DMS153 treated with DMSO at 0.1 percent for 48 hours (cell line): Measurements from ENCODE around the gene CCSER1.
A peak's percentile ranks its signal among the peaks of the same experiment; 100 is the strongest.
"Not testable (repeated sequence)": the region's sequence is repeated elsewhere in the genome, so short reads cannot be mapped to it uniquely, and the experiment has no call there.

Experiments used
- DNase-seq: peaks from one replicate; lab custom pipeline; 2025; ENCODE audit not compliant: unreplicated experiment; lab: John Stamatoyannopoulos, UW

Gene CCSER1

GRCh38 chr4:90798948-90799347 is 671.8 kb downstream of the CCSER1 start:
- no peak for DNase-seq

GRCh38 chr4:90799895-90800294 is 672.7 kb downstream of the CCSER1 start:
- no peak for DNase-seq

- DNase-seq = no peak
Observed at GRCh38 chr4:90815569-90815968, 688.4 kb downstream of the CCSER1 start.

GRCh38 chr4:90816754-90817153 is 689.6 kb downstream of the CCSER1 start:
- peak; percentile 7 for DNase-seq

- DNase-seq = no peak
Observed at GRCh38 chr4:90824266-90825150, 697.3 kb downstream of the CCSER1 start.

DNA sequence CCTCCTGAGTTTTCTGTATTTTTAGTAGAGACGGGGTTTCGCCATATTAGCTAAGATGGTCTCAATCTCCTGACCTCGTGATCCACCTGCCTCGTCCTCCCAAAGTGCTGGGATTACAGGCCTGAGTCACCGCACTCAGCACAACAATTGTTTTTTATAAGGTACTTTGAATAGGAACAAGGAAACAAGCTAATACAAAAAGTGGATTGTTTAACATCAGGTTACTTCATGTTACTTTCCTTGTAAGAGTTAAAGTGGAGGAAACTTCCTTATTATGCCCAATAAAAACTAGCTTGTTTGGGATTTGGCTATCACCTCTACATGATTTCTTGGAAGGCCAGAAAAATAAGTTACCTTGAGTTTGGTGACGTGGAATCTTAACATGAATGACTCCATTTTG is 698.7 kb downstream of the CCSER1 start:
- no peak for DNase-seq

- no peak for DNase-seq
Observed at GRCh38 chr4:90833706-90834105, 706.5 kb downstream of the CCSER1 start.

- DNase-seq = no peak
Observed at GRCh38 chr4:90837241-90837640, 710.0 kb downstream of the CCSER1 start.

- not testable (repeated sequence) for DNase-seq
Observed at GRCh38 chr4:90838859-90839258, 711.7 kb downstream of the CCSER1 start.

DNA sequence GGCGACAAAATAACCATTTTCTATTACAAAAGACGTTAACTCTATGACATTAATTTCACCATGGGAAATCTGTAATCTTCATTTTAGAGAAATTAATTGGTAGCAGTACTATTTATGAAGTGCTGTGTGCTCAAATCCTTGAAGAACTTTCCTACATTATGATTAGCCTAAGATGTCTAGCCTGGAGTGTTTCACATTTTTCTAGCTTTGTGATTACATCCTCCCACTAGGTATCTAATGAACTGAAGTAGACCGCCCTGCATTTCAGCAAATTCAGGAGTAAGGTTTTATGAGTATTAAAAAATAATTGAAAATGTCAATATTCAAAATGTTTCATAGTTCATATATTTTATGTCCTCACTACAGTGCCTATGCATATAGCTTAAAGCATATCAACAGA is 713.1 kb downstream of the CCSER1 start:
- no peak for DNase-seq

GRCh38 chr4:90840828-90841227 is 713.6 kb downstream of the CCSER1 start:
- no peak for DNase-seq

- DNase-seq = no peak
Observed at GRCh38 chr4:90841676-90842075, 714.5 kb downstream of the CCSER1 start.

DNA sequence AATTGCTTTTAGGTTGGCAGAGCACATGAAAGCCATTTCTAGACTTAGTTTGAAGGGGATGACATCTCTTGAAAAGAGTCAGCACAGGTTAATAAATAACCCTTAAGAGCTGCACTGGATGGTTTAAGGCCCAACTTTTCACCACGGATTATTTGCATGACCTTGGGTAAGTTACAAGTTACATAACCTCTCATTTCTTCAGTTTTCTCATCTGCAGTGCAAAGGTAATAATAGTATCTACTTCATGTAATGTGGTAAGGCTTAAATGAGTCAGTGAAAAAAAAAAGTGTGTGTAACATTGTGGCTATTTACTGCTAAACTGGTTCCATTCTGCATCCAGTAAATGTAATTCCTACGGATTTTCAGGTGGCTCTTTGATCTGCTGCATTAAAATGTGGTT is 715.8 kb downstream of the CCSER1 start:
- DNase-seq = no peak

GRCh38 chr4:90844241-90844640 is 717.0 kb downstream of the CCSER1 start:
- no peak for DNase-seq

DNA sequence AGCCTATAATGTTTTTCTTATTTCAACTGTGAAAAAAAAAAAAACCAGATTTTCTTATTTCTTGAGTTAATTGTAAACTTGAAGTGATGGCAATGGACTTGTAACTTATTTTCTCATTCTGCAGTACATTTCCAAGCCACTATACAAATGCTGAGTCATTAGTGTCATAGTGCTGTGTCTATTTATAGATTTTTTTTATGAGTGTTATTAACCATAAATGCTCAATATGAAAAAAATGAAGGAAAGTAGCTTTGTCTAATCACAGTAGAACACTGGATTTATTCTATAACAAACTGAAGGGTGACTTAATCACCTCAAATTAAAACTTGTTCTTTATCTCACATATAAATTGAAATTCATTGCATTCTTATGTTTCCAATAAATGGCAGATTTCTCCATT is 718.6 kb downstream of the CCSER1 start:
- no peak for DNase-seq

DNA sequence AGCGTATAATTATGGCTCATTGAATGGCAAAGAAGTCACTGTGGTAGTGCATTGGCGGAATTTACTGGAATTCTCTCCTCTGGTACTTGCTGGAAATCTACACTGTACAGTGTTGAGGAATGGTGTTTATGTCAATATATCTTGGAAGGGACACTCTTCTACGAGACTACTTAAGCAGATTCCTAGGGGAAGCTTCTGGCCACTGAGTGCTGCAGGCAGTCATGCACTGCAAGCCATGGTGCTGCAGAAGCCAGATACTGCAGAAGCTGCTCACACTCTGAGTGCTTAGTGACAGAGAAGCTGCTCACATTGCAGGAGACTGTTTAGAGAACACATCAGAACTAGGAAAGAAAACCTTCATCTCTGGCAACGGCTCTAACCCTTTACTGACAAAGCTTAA is 725.0 kb downstream of the CCSER1 start:
- DNase-seq = no peak

GRCh38 chr4:90855111-90855510 is 727.9 kb downstream of the CCSER1 start:
- DNase-seq = no peak

DNA sequence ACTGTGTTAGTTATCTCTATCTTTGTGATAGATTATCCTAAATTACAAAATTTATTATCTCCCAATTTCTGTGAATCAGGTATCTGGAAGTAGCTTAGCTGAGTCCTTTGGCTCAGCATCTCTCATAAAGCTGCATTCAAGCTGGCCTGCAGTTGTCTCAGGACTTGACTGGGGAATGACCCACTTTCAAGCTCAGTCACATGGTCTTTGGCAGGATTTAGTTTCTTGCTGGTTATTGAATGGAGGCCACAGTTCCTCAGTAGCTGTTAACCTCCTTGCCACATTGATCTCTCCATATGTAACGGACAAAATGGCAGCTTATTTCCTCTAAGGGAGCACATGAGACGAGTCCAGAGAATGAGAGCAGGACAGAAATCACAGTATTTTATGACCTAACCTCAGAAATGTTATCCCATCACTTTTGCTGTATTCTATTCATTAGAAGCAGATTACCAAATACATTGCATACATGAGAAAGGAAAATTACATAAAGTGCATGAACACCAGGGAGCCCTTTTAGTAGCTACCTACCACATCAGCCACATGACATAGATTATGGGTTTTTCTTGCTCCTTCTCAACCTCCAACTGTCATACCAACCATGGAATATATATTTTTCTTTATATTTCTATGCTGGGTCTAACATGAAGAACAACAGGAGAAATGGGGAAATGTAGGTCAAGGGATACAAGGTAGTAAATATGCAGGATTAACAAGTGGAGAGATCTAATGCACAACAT is 730.1 kb downstream of the CCSER1 start:
- DNase-seq = no peak

GRCh38 chr4:90875791-90876190 is 748.6 kb downstream of the CCSER1 start:
- no peak for DNase-seq

DNA sequence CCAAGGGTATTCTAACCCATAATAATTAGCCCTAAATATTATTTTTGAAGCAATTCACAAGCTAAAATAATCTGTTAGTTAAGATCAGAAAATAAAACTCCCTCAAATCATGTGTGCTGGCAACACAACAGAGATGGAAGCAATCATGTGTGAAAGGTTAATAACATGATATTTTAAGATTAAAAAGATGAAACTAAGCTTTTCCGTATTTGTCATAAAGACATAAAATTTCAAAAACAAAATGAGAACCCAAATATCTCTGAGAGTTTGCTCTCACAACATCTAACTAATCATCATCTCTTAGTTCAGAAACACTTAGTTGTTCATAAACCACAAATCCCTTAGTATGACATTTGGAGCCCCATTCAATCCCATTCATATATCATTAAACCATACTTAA is 749.1 kb downstream of the CCSER1 start:
- DNase-seq = no peak

GRCh38 chr4:90883519-90883918 is 756.3 kb downstream of the CCSER1 start:
- no peak for DNase-seq

DNA sequence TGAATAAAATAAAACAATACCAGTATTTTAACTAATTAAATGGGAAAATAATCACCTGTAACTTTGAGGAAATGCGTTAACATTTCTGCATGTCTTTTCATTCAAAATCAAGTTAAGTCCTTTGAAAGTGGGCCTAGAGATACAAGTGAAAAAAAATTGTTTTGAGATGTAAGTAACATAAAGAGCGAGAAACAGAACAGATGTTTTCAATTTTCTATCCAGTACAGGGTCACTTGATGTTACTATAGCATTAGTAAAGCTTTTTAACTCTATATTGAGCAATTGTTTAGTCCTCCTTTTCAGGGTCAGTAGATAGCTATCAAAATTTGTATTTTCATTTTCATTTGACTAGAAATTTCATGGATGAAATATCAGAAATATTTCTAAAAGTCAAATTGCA is 761.4 kb downstream of the CCSER1 start:
- DNase-seq = no peak
